ENCODE data around the gene TOPBP1.
A peak's percentile ranks its signal among the peaks of the same experiment; 100 is the strongest.

Gene TOPBP1

GRCh38 chr3:133588784-133589465 lies 72.8 kb downstream of the TOPBP1 start:
- H3K9me3 ChIP-seq (ENCODE audit: control insufficient read depth, insufficient read depth, low read length), result no peaks in the 10 kb centered on the region
- H3K4me3 ChIP-seq (ENCODE audit: low read depth, low read length), result no peak overlapping the region
- H3K4me1 ChIP-seq (ENCODE audit: control insufficient read depth, insufficient read depth, low read length), result no peaks in the 10 kb centered on the region
- H3K27ac ChIP-seq (ENCODE audit: low read depth, low read length), result no peak overlapping the region
- H3K36me3 ChIP-seq (ENCODE audit: control insufficient read depth, insufficient read depth, low read length), result peaks cover 63% of the 10 kb centered on the region
- H3K9ac ChIP-seq (ENCODE audit: low read depth, low read length), result no peak overlapping the region
- H3K27me3 ChIP-seq (ENCODE audit: control insufficient read depth, insufficient read depth, low read length), result no peaks in the 10 kb centered on the region

GRCh38 chr3:133588035-133588434 lies 73.7 kb downstream of the TOPBP1 start:
- Histone ChIP-seq H3K4me1 (ENCODE audit: control insufficient read depth, insufficient read depth, low read length) (no peaks in the 10 kb centered on the region), H3K27me3 (ENCODE audit: control insufficient read depth, insufficient read depth, low read length) (no peaks in the 10 kb centered on the region), H3K27ac (ENCODE audit: low read depth, low read length) (no peak overlapping the region), H3K36me3 (ENCODE audit: control insufficient read depth, insufficient read depth, low read length) (peaks cover 72% of the 10 kb centered on the region), H3K9me3 (ENCODE audit: control insufficient read depth, insufficient read depth, low read length) (no peaks in the 10 kb centered on the region), H3K9ac (ENCODE audit: low read depth, low read length) (no peak overlapping the region), H3K4me3 (ENCODE audit: low read depth, low read length) (no peak overlapping the region)

- Histone ChIP-seq H3K36me3 (ENCODE audit: control insufficient read depth, insufficient read depth, low read length) (peaks cover 94% of the 10 kb centered on the region), H3K27me3 (ENCODE audit: control insufficient read depth, insufficient read depth, low read length) (no peaks in the 10 kb centered on the region), H3K9ac (ENCODE audit: low read depth, low read length) (no peak overlapping the region), H3K27ac (ENCODE audit: low read depth, low read length) (no peak overlapping the region), H3K9me3 (ENCODE audit: control insufficient read depth, insufficient read depth, low read length) (no peaks in the 10 kb centered on the region), H3K4me1 (ENCODE audit: control insufficient read depth, insufficient read depth, low read length) (no peaks in the 10 kb centered on the region), H3K4me3 (ENCODE audit: low read depth, low read length) (no peak overlapping the region)
Measured at GRCh38 chr3:133583396-133583795, 78.3 kb downstream of the TOPBP1 start.

GRCh38 chr3:133578548-133579191 lies 83.1 kb downstream of the TOPBP1 start:
- H3K4me3 ChIP-seq (ENCODE audit: low read depth, low read length), result no peak overlapping the region
- peaks cover 79% of the 10 kb centered on the region for H3K36me3 ChIP-seq (ENCODE audit: control insufficient read depth, insufficient read depth, low read length)
- no peaks in the 10 kb centered on the region for H3K9me3 ChIP-seq (ENCODE audit: control insufficient read depth, insufficient read depth, low read length)
- no peak overlapping the region for H3K9ac ChIP-seq (ENCODE audit: low read depth, low read length)
- H3K4me1 ChIP-seq (ENCODE audit: control insufficient read depth, insufficient read depth, low read length), result peaks cover 14% of the 10 kb centered on the region
- H3K27me3 ChIP-seq (ENCODE audit: control insufficient read depth, insufficient read depth, low read length), result no peaks in the 10 kb centered on the region
- H3K27ac ChIP-seq (ENCODE audit: low read depth, low read length), result no peak overlapping the region

GRCh38 chr3:133576169-133576568 lies 85.6 kb downstream of the TOPBP1 start:
- H3K27ac ChIP-seq (ENCODE audit: low read depth, low read length), result no peak overlapping the region
- peak overlapping the region; percentile 95 for H3K4me3 ChIP-seq (ENCODE audit: low read depth, low read length)
- H3K4me1 ChIP-seq (ENCODE audit: control insufficient read depth, insufficient read depth, low read length), result peaks cover 22% of the 10 kb centered on the region

GRCh38 chr3:133575086-133575485 lies 86.7 kb downstream of the TOPBP1 start:
- Histone ChIP-seq H3K4me3 (ENCODE audit: low read depth, low read length) (peak overlapping the region; percentile 95), H3K9ac (ENCODE audit: low read depth, low read length) (peak overlapping the region; percentile 90), H3K9me3 (ENCODE audit: control insufficient read depth, insufficient read depth, low read length) (no peaks in the 10 kb centered on the region), H3K27ac (ENCODE audit: low read depth, low read length) (peak overlapping the region; percentile 95), H3K4me1 (ENCODE audit: control insufficient read depth, insufficient read depth, low read length) (peaks cover 26% of the 10 kb centered on the region), H3K36me3 (ENCODE audit: control insufficient read depth, insufficient read depth, low read length) (peaks cover 46% of the 10 kb centered on the region), H3K27me3 (ENCODE audit: control insufficient read depth, insufficient read depth, low read length) (no peaks in the 10 kb centered on the region)

More at GRCh38 chr3:133576169-133576568, 85.6 kb downstream of the TOPBP1 start:
- Histone ChIP-seq H3K36me3 (ENCODE audit: control insufficient read depth, insufficient read depth, low read length) (peaks cover 54% of the 10 kb centered on the region), H3K9ac (ENCODE audit: low read depth, low read length) (no peak overlapping the region), H3K27me3 (ENCODE audit: control insufficient read depth, insufficient read depth, low read length) (no peaks in the 10 kb centered on the region), H3K9me3 (ENCODE audit: control insufficient read depth, insufficient read depth, low read length) (no peaks in the 10 kb centered on the region)

GRCh38 chr3:133574260-133574881 lies 87.4 kb downstream of the TOPBP1 start:
- Histone ChIP-seq H3K9me3 (ENCODE audit: control insufficient read depth, insufficient read depth, low read length) (no peaks in the 10 kb centered on the region), H3K27ac (ENCODE audit: low read depth, low read length) (peak overlapping the region; percentile 95), H3K4me3 (ENCODE audit: low read depth, low read length) (peak overlapping the region; percentile 95), H3K27me3 (ENCODE audit: control insufficient read depth, insufficient read depth, low read length) (no peaks in the 10 kb centered on the region), H3K36me3 (ENCODE audit: control insufficient read depth, insufficient read depth, low read length) (peaks cover 42% of the 10 kb centered on the region), H3K9ac (ENCODE audit: low read depth, low read length) (peak overlapping the region; percentile 90), H3K4me1 (ENCODE audit: control insufficient read depth, insufficient read depth, low read length) (peaks cover 26% of the 10 kb centered on the region)

GRCh38 chr3:133573629-133574194 lies 88.0 kb downstream of the TOPBP1 start, which contains the start of gene CDV3:
Gene CDV3 (plus strand): TSS chr3:133573686. CDS start chr3:133574045, 359 bp downstream.
- peak within 1 kb of the TSS; percentile 95 for H3K4me3 ChIP-seq (ENCODE audit: low read depth, low read length)

GRCh38 chr3:133573054-133573628 lies 88.6 kb downstream of the TOPBP1 start:
- H3K4me3 ChIP-seq (ENCODE audit: low read depth, low read length), result peak overlapping the region; percentile 95
- H3K27me3 ChIP-seq (ENCODE audit: control insufficient read depth, insufficient read depth, low read length), result no peaks in the 10 kb centered on the region
- peaks cover 26% of the 10 kb centered on the region for H3K4me1 ChIP-seq (ENCODE audit: control insufficient read depth, insufficient read depth, low read length)
- H3K9ac ChIP-seq (ENCODE audit: low read depth, low read length), result peak overlapping the region; percentile 31; the same call in 1 of the 2 replicates
- H3K36me3 ChIP-seq (ENCODE audit: control insufficient read depth, insufficient read depth, low read length), result peaks cover 30% of the 10 kb centered on the region
- H3K9me3 ChIP-seq (ENCODE audit: control insufficient read depth, insufficient read depth, low read length), result no peaks in the 10 kb centered on the region
- peak overlapping the region; percentile 95 for H3K27ac ChIP-seq (ENCODE audit: low read depth, low read length)

More at GRCh38 chr3:133573629-133574194, 88.0 kb downstream of the TOPBP1 start, which contains the start of gene CDV3:
- Histone ChIP-seq H3K36me3 (ENCODE audit: control insufficient read depth, insufficient read depth, low read length) (peaks cover 35% of the 10 kb centered on the region), H3K9ac (ENCODE audit: low read depth, low read length) (peak within 1 kb of the TSS; percentile 90), H3K27me3 (ENCODE audit: control insufficient read depth, insufficient read depth, low read length) (no peaks in the 10 kb centered on the region), H3K4me1 (ENCODE audit: control insufficient read depth, insufficient read depth, low read length) (peaks cover 26% of the 10 kb centered on the region), H3K27ac (ENCODE audit: low read depth, low read length) (peak within 1 kb of the TSS; percentile 95), H3K9me3 (ENCODE audit: control insufficient read depth, insufficient read depth, low read length) (no peaks in the 10 kb centered on the region)

DNA sequence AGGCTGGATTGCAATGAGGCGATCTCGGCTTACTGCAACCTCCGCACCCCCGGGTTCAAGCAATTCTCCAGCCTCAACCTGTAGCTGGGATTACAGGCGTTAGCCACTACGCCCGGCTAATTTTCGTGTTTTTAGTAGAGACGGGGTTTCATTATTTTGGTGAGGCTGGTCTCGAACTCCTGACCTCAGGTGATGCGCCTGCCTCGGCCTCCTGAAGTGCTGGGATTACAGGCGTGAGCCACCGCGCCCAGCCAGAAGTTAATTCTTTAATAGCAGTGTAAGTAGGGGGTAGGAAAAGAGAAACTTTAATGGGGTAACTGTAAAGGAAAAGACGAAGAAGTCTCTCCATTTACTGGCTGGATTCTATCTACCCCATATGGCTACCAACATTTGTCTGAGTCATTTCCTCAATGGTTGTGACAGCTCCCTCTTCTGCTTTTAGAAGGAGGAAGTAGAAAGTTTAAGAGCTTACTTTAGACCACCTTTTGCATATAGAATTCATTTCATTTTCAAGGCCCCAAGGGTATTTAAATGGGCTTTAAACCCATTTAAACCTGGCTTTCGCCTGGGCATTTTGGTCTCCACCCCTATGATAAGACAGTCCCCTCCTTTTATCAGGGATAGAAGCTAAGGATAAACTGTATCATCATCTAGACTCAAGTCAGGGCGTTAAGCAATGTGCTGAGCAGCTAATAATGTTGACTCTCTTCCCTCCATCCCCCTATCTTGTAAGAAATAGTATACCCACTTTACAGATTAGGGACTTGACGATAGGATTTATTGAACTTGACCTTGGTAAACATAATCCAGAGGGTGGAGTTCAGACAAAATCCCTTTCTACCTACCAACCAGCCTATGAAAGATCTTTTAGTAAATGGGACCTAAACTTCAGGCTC lies 89.3 kb downstream of the TOPBP1 start:
- H3K27me3 ChIP-seq (ENCODE audit: control insufficient read depth, insufficient read depth, low read length), result no peaks in the 10 kb centered on the region
- H3K36me3 ChIP-seq (ENCODE audit: control insufficient read depth, insufficient read depth, low read length), result peaks cover 22% of the 10 kb centered on the region
- 0 out of 2 replicates have a peak overlapping the region, but pooled peaks have one; percentile 31 for H3K9ac ChIP-seq (ENCODE audit: low read depth, low read length)
- H3K4me3 ChIP-seq (ENCODE audit: low read depth, low read length), result peak overlapping the region; percentile 42
- peaks cover 26% of the 10 kb centered on the region for H3K4me1 ChIP-seq (ENCODE audit: control insufficient read depth, insufficient read depth, low read length)
- no peaks in the 10 kb centered on the region for H3K9me3 ChIP-seq (ENCODE audit: control insufficient read depth, insufficient read depth, low read length)
- H3K27ac ChIP-seq (ENCODE audit: low read depth, low read length), result peak overlapping the region; percentile 92
